ENCODE data around the gene C4orf50.

C4orf50 gene

DNA sequence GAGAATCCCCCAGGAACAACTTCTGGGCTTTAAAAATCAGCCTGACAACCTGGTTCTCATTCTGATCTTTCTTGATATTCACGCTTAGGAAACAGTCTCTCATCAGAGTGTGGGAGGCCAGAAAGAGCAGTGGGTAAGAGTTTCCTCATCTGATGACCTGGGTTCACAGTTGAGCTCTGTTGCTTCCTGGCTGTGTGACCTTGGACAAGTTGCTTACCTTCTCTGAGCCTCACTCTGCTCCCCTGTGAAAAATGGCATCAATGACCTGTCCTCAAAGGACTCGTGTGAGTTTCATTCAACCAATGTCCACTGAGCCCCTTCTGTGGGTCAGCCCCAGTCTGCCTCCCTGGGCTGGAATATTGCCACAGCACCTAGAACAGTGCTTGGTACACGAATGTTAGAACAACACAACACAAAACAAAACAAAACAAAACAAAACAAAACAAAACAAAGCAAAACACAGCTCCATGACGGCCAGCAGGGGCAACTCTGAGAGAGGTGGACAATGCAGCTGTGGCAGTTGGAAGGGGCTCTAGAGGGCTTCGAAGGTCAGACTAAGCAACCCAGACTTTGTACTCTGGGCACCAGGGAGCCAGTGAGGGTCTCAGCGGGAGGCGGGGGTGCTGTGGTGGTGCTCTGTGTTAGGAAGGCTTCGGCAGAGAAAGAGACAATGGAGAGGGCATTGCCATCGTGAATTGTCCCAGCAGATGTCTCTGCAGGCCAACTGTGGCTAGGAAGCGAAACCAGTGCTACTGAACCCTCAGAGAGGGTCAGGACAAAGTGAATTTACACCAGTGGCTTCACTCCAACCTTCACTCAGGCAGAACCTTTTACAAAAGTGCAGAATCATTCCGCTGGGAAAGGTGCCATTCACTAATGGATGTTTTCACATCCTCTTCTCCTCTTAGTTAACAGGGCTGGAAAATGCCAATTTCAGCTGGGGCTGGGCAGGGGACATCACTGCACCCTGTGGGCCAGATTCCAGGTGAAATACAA, 14.3 kb upstream of the C4orf50 start:
- TF ChIP-seq GATA3 (IDR thresholded peaks at IDR 0.05; ENCODE audit: low read depth, low read length), result no peak
- no peak for TF ChIP-seq GATA2 (IDR thresholded peaks at IDR 0.05; ENCODE audit: low read depth, low read length)

GRCh38 chr4:6031846-6032245, 13.6 kb upstream of the C4orf50 start:
- no peak for TF ChIP-seq GATA3 (IDR thresholded peaks at IDR 0.05; ENCODE audit: low read depth, low read length)
- TF ChIP-seq GATA2 (IDR thresholded peaks at IDR 0.05; ENCODE audit: low read depth, low read length), result no peak

- TF ChIP-seq GATA3 (IDR thresholded peaks at IDR 0.05; ENCODE audit: low read depth, low read length) (no peak), GATA2 (IDR thresholded peaks at IDR 0.05; ENCODE audit: low read depth, low read length) (no peak)
Observed at GRCh38 chr4:6030679-6031078, 12.4 kb upstream of the C4orf50 start.

- TF ChIP-seq GATA2 (IDR thresholded peaks at IDR 0.05; ENCODE audit: low read depth, low read length), result no peak
- TF ChIP-seq GATA3 (IDR thresholded peaks at IDR 0.05; ENCODE audit: low read depth, low read length), result no peak
Observed at GRCh38 chr4:6029254-6029653, 11.0 kb upstream of the C4orf50 start.

DNA sequence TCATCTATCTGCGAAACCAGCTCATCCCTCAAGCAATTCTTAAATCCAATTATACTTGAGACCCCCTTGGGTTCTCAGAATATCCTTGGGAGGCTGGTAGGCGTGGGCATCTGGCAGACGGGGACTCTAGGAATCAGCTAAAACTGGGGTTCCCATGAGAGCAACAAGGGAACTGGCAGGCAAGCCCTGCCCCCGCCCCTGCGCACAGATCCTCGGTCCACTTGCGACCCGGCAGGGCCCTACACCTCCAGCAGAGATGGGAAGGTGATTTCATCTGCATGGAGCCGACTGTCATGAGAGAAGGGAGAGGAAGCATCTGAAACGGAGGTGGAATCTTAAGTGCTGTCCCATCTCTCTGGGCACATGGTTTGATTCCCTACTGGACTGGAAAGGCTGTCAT, 9.9 kb upstream of the C4orf50 start:
- TF ChIP-seq GATA3 (IDR thresholded peaks at IDR 0.05; ENCODE audit: low read depth, low read length) (no peak), GATA2 (IDR thresholded peaks at IDR 0.05; ENCODE audit: low read depth, low read length) (no peak)

DNA sequence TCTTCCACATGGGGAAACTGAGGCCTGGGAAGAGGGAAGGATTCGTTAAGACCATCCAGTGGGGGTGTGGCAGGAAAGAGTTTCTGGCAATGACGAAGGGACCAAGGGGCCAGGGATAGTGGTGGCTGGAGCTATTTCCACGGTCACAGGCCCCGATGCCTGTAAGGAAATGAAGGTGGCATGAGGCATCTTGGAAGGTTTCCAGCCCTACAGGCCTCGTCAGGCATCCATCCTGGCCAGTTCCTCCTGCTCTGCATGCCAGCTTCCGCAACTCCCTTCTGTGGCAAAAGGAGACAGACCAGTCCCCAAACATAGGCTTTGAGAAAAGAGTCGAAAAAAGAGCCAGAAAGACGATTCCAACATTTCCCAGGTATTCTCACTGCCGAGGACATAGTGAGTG, 9.2 kb upstream of the C4orf50 start:
- TF ChIP-seq GATA2 (IDR thresholded peaks at IDR 0.05; ENCODE audit: low read depth, low read length) (no peak), GATA3 (IDR thresholded peaks at IDR 0.05; ENCODE audit: low read depth, low read length) (no peak)

GRCh38 chr4:6024313-6024960, 6.2 kb upstream of the C4orf50 start:
- TF ChIP-seq GATA2 (IDR thresholded peaks at IDR 0.05; ENCODE audit: low read depth, low read length), result no peak
- TF ChIP-seq GATA3 (IDR thresholded peaks at IDR 0.05; ENCODE audit: low read depth, low read length), result no peak

DNA sequence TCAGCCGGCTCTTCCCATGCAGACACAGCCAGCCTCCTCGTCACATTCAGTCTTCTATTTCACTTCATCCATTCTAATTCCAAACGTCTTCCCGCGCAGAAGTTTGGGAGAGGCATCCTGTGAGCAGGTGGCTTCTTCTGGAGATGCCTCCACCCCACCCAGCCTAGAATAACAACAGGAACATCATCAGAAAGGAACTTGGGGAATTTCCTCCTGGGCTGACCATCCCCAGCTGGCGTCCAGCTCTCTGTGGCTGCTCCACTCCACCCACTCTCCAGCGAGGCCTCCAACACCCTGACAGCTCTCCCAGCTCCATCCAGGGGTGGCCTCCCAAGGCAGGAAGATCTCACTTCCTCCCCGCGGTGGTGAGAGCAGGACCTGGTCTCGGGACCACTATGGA, 5.5 kb upstream of the C4orf50 start:
- no peak for TF ChIP-seq GATA2 (IDR thresholded peaks at IDR 0.05; ENCODE audit: low read depth, low read length)
- no peak for TF ChIP-seq GATA3 (IDR thresholded peaks at IDR 0.05; ENCODE audit: low read depth, low read length)

- TF ChIP-seq GATA3 (IDR thresholded peaks at IDR 0.05; ENCODE audit: low read depth, low read length), result no peak
- no peak for TF ChIP-seq GATA2 (IDR thresholded peaks at IDR 0.05; ENCODE audit: low read depth, low read length)
Observed at GRCh38 chr4:6022607-6023288, 4.5 kb upstream of the C4orf50 start.

GRCh38 chr4:6021831-6022606, 3.8 kb upstream of the C4orf50 start:
- TF ChIP-seq GATA2 (IDR thresholded peaks at IDR 0.05; ENCODE audit: low read depth, low read length), result no peak
- TF ChIP-seq GATA3 (IDR thresholded peaks at IDR 0.05; ENCODE audit: low read depth, low read length), result no peak

DNA sequence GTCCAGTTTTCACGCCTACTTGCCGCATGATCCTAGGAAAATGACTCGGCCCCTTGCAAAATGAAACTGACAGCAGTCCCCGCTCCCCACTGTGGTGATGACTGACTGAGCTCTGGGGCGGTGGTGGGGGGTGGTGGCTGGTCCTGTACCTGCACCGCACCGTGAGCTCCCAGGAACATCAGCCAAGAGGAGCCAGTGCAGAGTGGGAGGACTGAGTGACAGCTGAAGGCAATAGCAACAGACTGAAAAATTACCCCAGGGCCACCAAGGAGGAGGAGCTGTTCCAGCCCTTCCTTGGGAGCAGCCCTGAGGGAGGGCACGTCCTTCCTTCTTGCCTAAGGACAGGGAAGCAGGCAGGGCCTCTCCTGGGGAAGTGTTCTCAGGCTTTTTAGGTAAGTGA, 2.4 kb upstream of the C4orf50 start:
- TF ChIP-seq GATA3 (IDR thresholded peaks at IDR 0.05; ENCODE audit: low read depth, low read length) (no peak), GATA2 (IDR thresholded peaks at IDR 0.05; ENCODE audit: low read depth, low read length) (no peak)

DNA sequence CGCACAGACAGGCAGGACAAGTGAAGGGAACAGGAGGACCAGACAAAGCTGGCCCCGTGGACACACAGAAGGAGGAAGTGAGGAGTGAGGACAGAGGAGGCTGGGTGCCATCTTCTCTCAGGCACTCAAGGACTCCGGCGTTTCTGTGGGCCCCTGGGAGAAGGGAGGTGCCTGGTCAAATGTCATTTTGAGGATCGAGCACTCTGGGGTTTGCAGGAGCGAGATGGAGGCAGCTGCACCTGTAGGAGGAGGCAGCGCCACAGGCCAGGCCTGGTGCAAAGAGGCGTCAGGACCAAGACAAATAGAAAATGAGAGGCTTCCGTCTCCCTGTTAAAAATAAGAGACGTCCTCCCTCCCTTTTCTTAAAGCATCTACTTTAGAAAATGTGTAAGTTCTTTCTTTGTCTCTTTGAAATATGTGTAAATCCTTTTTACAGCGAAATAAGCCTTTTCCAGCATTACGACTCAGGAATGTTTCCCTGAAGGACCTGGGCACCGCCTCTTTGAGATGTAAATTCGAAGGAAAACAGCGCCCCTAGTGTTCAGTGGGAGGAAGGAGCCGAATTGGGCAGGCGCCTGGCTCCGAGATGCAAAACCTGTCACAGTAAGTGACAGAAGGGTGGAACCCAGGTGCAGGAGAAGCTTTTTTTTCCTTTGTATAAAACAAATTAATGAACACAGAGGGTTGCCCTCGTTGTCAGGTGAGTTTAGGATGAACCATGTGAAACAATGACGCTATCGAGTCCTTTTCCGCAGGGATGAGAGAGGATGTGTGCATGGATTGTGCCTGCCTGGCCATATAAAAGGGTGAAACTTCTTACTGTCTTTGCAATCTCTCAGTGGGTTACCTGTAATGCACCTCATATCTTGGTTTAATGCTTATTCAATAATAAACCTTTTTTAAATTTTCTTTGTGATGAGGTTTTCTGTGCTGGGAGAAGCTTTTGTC, 1.4 kb upstream of the C4orf50 start:
- TF ChIP-seq GATA2 (IDR thresholded peaks at IDR 0.05; ENCODE audit: low read depth, low read length), result no peak
- no peak for TF ChIP-seq GATA3 (IDR thresholded peaks at IDR 0.05; ENCODE audit: low read depth, low read length)

DNA sequence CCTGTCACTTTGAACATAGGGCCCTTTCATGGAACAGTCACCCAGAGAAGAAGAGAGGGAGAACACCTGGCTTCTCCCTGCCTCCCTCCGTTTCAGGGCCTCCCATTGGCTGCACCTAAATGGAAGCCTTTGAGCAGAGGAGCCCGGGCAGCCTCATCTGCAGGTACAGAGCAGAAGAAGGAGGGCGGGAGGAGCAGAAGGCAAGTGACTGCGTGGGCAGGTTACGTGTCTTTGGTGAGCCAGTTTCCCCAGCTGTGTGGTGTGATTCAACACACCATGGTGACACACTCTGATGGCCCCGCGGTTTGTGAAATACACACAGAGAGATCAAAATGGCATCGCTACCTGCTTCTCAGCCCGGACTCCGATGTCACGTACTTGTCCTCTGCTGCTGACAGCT, 431 bp downstream of the C4orf50 start:
- TF ChIP-seq GATA3 (IDR thresholded peaks at IDR 0.05; ENCODE audit: low read depth, low read length) (no peak), GATA2 (IDR thresholded peaks at IDR 0.05; ENCODE audit: low read depth, low read length) (no peak)
